HEK293T (cell line): Measurements from ENCODE around the gene FAT2.

Experiments used
- ELF4 ChIP-seq: fragments of 450-650 bp; IDR thresholded peaks from 2 replicates; pipeline ENCODE4 v1.6.1; 2017; ENCODE audit warnings: antibody characterized with exemption
- FOXK2 ChIP-seq: fragments of 450-650 bp; IDR thresholded peaks from 2 replicates; pipeline ENCODE4 v1.6.1; 2016; ENCODE audit warnings: mild to moderate bottlenecking
- FOXM1 ChIP-seq: fragments of 450-650 bp; IDR thresholded peaks from 2 replicates; pipeline ENCODE4 v1.6.1; 2017; ENCODE audit warnings: mild to moderate bottlenecking, borderline replicate concordance
- SP1 ChIP-seq: fragments of 450-650 bp; IDR thresholded peaks from 2 replicates; pipeline ENCODE4 v1.6.1; 2017
- TARDBP ChIP-seq: fragments of 450-650 bp; IDR thresholded peaks from 2 replicates; pipeline ENCODE4 v1.6.1; 2016

GRCh38 chr5:151632524-151632923 lies 41.4 kb upstream of the FAT2 start:
- TF ChIP-seq SP1: no peak
- no peak for TF ChIP-seq ELF4
- TF ChIP-seq TARDBP: no peak
- TF ChIP-seq FOXK2: no peak
- no peak for TF ChIP-seq FOXM1
